ENCODE data around the gene FHIT. TPM values are rescaled to one million over a fixed set of nuclear protein-coding genes. Genes with fewer than 3 reads are reported as not detected.

Gene FHIT
- total and polyA plus RNA-seq, 10 of the 15 experiments (the other 5 are each of a cell fraction or from before 2014, with no cell fraction given) = 4.2 to 14.9 (median 9.4) TPM

- CTCF ChIA-PET = no interaction called here
- H3K36me3 ChIP-seq (ENCODE audit: control insufficient read depth in 2 of 2, insufficient read depth in 2 of 2, low read length in 1 of 2) = no peaks in the 10 kb centered on the region
- no peak for DNase-seq (ENCODE audit: low read depth, low spot score)
- H3K27me3 ChIP-seq (replicated peaks in 1 of 2; ENCODE audit: control insufficient read depth in 2 of 2, insufficient read depth in 2 of 2, low read length in 1 of 2) = no peaks in the 10 kb centered on the region
- H3K4me2 ChIP-seq (ENCODE audit: control insufficient read depth, insufficient read depth) = no peak overlapping the region
- no peaks in the 10 kb centered on the region for H3K4me1 ChIP-seq (ENCODE audit: control insufficient read depth, insufficient read depth, low read length)
- ATAC-seq = no peak
- H3K4me3 ChIP-seq = no peak overlapping the region
- SMC1A ChIA-PET (ENCODE audit: uncharacterized antibody, unreplicated experiment) = no interaction called here
- BruUV-seq (replicated peaks) = no TSS peak
- H4K20me1 ChIP-seq (ENCODE audit: control insufficient read depth, insufficient read depth) = no peaks in the 10 kb centered on the region
- TF ChIP-seq HDAC2 (IDR thresholded peaks at IDR 0.05) = no peak
- TF ChIP-seq FOS (IDR thresholded peaks at IDR 0.05; ENCODE audit: borderline replicate concordance, extremely low read depth, insufficient read length) = no peak
- TF ChIP-seq, protein P1, sequence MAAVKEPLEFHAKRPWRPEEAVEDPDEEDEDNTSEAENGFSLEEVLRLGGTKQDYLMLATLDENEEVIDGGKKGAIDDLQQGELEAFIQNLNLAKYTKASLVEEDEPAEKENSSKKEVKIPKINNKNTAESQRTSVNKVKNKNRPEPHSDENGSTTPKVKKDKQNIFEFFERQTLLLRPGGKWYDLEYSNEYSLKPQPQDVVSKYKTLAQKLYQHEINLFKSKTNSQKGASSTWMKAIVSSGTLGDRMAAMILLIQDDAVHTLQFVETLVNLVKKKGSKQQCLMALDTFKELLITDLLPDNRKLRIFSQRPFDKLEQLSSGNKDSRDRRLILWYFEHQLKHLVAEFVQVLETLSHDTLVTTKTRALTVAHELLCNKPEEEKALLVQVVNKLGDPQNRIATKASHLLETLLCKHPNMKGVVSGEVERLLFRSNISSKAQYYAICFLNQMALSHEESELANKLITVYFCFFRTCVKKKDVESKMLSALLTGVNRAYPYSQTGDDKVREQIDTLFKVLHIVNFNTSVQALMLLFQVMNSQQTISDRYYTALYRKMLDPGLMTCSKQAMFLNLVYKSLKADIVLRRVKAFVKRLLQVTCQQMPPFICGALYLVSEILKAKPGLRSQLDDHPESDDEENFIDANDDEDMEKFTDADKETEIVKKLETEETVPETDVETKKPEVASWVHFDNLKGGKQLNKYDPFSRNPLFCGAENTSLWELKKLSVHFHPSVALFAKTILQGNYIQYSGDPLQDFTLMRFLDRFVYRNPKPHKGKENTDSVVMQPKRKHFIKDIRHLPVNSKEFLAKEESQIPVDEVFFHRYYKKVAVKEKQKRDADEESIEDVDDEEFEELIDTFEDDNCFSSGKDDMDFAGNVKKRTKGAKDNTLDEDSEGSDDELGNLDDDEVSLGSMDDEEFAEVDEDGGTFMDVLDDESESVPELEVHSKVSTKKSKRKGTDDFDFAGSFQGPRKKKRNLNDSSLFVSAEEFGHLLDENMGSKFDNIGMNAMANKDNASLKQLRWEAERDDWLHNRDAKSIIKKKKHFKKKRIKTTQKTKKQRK (IDR thresholded peaks at IDR 0.05; ENCODE audit: low read depth, low read length) = no peak
- no peaks in the 10 kb centered on the region for H3K9me3 ChIP-seq (replicated peaks; ENCODE audit: control insufficient read depth, insufficient read depth, low read length)
- 14% methylated on average over 6 of the region's 6 CpGs for WGBS (ENCODE audit: insufficient coverage, insufficient replicate concordance, low lambda C conversion rate, missing lambda C conversion rate)
- H2AFZ ChIP-seq (ENCODE audit: control insufficient read depth, low read depth, low read length) = no peak overlapping the region
- in situ Hi-C loops (cut with MboI) (no loop called here), intact Hi-C loops (cut with micrococcal nuclease; ENCODE audit: unreplicated experiment) (no loop called here)
- no peak overlapping the region for H3K27ac ChIP-seq (ENCODE audit: control insufficient read depth, insufficient read depth)
- no peaks in the 10 kb centered on the region for H3K79me2 ChIP-seq (ENCODE audit: control insufficient read depth, insufficient read depth, low read length)
- POLR2A ChIA-PET = no interaction called here
- RAD21 ChIA-PET (ENCODE audit: unreplicated experiment) = no interaction called here
- H3K9ac ChIP-seq (ENCODE audit: control insufficient read depth, insufficient read depth, low read length) = no peak overlapping the region
- no peak for FAIRE-seq
Measured at GRCh38 chr3:60309539-60310268, 941.5 kb downstream of the FHIT start.

DNA sequence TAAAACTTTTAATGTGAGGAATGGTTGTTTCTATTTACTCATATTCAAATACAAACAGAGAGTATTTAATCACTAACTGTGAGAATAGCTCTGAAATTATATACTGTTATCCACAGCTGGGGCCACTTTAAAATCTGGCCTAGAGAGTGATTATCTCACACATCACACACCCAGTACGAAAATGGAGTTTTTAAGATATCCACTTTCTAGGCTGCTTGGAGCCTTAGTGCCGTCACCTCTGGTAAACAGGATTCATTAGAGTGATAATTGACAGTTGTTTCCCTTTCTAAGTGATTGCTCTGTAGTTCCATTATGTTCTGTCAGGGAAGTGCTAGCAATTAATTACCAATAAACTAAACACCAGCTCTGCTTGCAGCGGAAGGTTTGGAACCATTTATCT lies 942.4 kb downstream of the FHIT start:
- no TSS peak for BruUV-seq (replicated peaks)
- TF ChIP-seq, protein P2, sequence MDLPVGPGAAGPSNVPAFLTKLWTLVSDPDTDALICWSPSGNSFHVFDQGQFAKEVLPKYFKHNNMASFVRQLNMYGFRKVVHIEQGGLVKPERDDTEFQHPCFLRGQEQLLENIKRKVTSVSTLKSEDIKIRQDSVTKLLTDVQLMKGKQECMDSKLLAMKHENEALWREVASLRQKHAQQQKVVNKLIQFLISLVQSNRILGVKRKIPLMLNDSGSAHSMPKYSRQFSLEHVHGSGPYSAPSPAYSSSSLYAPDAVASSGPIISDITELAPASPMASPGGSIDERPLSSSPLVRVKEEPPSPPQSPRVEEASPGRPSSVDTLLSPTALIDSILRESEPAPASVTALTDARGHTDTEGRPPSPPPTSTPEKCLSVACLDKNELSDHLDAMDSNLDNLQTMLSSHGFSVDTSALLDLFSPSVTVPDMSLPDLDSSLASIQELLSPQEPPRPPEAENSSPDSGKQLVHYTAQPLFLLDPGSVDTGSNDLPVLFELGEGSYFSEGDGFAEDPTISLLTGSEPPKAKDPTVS (IDR thresholded peaks at IDR 0.05; ENCODE audit: low read depth, low read length) = no peak
- TF ChIP-seq RB1 (IDR thresholded peaks at IDR 0.05; ENCODE audit: borderline replicate concordance) = no peak
- TF ChIP-seq CBX3 (IDR thresholded peaks at IDR 0.05; ENCODE audit: borderline replicate concordance, low read depth) = no peak
- TF ChIP-seq TCF7 (IDR thresholded peaks at IDR 0.05; ENCODE audit: borderline replicate concordance) = no peak
- TF ChIP-seq CREB1 (IDR thresholded peaks at IDR 0.05; ENCODE audit: low read depth) = no peak
- TF ChIP-seq EGR1 (IDR thresholded peaks at IDR 0.05; ENCODE audit: borderline replicate concordance in 1 of 2, low read depth in 2 of 2, low read length in 2 of 2) = no peak
- TF ChIP-seq MTA2 (IDR thresholded peaks at IDR 0.05; ENCODE audit: low read depth) = no peak
- no peak for TF ChIP-seq ZBED1 (IDR thresholded peaks at IDR 0.05; ENCODE audit: borderline replicate concordance)
- TF ChIP-seq USF2 (IDR thresholded peaks at IDR 0.05; ENCODE audit: borderline replicate concordance, low read depth, low read length) = no peak

More for the DNA sequence above, 942.4 kb downstream of the FHIT start:
- RAD21 ChIA-PET (ENCODE audit: unreplicated experiment) = no interaction called here
- Histone ChIP-seq H3K27ac (ENCODE audit: control insufficient read depth, insufficient read depth) (no peak overlapping the region), H3K9ac (ENCODE audit: control insufficient read depth, insufficient read depth, low read length) (no peak overlapping the region), H3K4me3 (no peak overlapping the region), H3K36me3 (ENCODE audit: control insufficient read depth in 2 of 2, insufficient read depth in 2 of 2, low read length in 1 of 2) (no peaks in the 10 kb centered on the region), H4K20me1 (ENCODE audit: control insufficient read depth, insufficient read depth) (no peaks in the 10 kb centered on the region), H3K4me1 (ENCODE audit: control insufficient read depth, insufficient read depth, low read length) (no peaks in the 10 kb centered on the region), H3K79me2 (ENCODE audit: control insufficient read depth, insufficient read depth, low read length) (no peaks in the 10 kb centered on the region), H2AFZ (ENCODE audit: control insufficient read depth, low read depth, low read length) (no peak overlapping the region), H3K27me3 (replicated peaks in 1 of 2; ENCODE audit: control insufficient read depth in 2 of 2, insufficient read depth in 2 of 2, low read length in 1 of 2) (no peaks in the 10 kb centered on the region), H3K4me2 (ENCODE audit: control insufficient read depth, insufficient read depth) (no peak overlapping the region), H3K9me3 (replicated peaks; ENCODE audit: control insufficient read depth, insufficient read depth, low read length) (no peaks in the 10 kb centered on the region)
- CTCF ChIA-PET = no interaction called here
- POLR2A ChIA-PET = no interaction called here
- FAIRE-seq (no peak), DNase-seq (ENCODE audit: low read depth, low spot score) (no peak), ATAC-seq (no peak)
- WGBS (ENCODE audit: insufficient coverage, insufficient replicate concordance, low lambda C conversion rate, missing lambda C conversion rate) = 37% methylated on average over 3 of the region's 3 CpGs
- intact Hi-C loops (cut with micrococcal nuclease; ENCODE audit: unreplicated experiment) = no loop called here
- SMC1A ChIA-PET (ENCODE audit: uncharacterized antibody, unreplicated experiment) = no interaction called here
- in situ Hi-C loops (cut with MboI) = no loop called here
